ENCODE measurements around the gene NT5DC4. TPM values are rescaled to one million over a fixed set of nuclear protein-coding genes. Genes with fewer than 3 reads are reported as not detected.
"Not testable (repeated sequence)": the region's sequence is repeated elsewhere in the genome, so short reads cannot be mapped to it uniquely, and the experiment has no call there.

NT5DC4 gene
- total RNA-seq, 1 donor from 2014 or later: not detected

- Mint-ChIP-seq H3K36me3 (no peaks in the 10 kb centered on the region), H3K27me3 (peaks cover 21% of the 10 kb centered on the region), H3K4me3 (no peak overlapping the region), H3K4me1 (ENCODE audit: unreplicated experiment) (peaks cover 8% of the 10 kb centered on the region), H3K9me3 (no peaks in the 10 kb centered on the region), H3K27ac (no peak overlapping the region)
- no peak for TF ChIP-seq CTCF (conservative IDR thresholded peaks at IDR 0.05)
- DNase-seq (ENCODE audit: extremely low spot score, unreplicated experiment): peak; percentile 58
Observed at GRCh38 chr2:112713926-112714325, 6.9 kb upstream of the NT5DC4 start.

GRCh38 chr2:112714331-112714730, 6.5 kb upstream of the NT5DC4 start:
- no peaks in the 10 kb centered on the region for H3K36me3 Mint-ChIP-seq
- DNase-seq (ENCODE audit: extremely low spot score, unreplicated experiment): no peak
- no peak overlapping the region for H3K27ac Mint-ChIP-seq
- H3K27me3 Mint-ChIP-seq: peaks cover 22% of the 10 kb centered on the region
- H3K9me3 Mint-ChIP-seq: no peaks in the 10 kb centered on the region
- TF ChIP-seq CTCF (conservative IDR thresholded peaks at IDR 0.05): no peak
- H3K4me3 Mint-ChIP-seq: no peak overlapping the region
- peaks cover 8% of the 10 kb centered on the region for H3K4me1 Mint-ChIP-seq (ENCODE audit: unreplicated experiment)

- Mint-ChIP-seq H3K27me3 (peaks cover 22% of the 10 kb centered on the region), H3K36me3 (no peaks in the 10 kb centered on the region), H3K9me3 (no peaks in the 10 kb centered on the region), H3K4me3 (no peak overlapping the region), H3K27ac (no peak overlapping the region), H3K4me1 (ENCODE audit: unreplicated experiment) (peaks cover 8% of the 10 kb centered on the region)
- no peak for DNase-seq (ENCODE audit: extremely low spot score, unreplicated experiment)
- no peak for TF ChIP-seq CTCF (conservative IDR thresholded peaks at IDR 0.05)
Observed at GRCh38 chr2:112714836-112715631, 5.8 kb upstream of the NT5DC4 start.

- not testable (repeated sequence) for DNase-seq (ENCODE audit: extremely low spot score, unreplicated experiment); H3K27ac Mint-ChIP-seq; H3K4me3 Mint-ChIP-seq; H3K9me3 Mint-ChIP-seq; H3K4me1 Mint-ChIP-seq (ENCODE audit: unreplicated experiment); H3K36me3 Mint-ChIP-seq
- peaks cover 18% of the 10 kb centered on the region for H3K27me3 Mint-ChIP-seq
Observed at GRCh38 chr2:112716094-112716493, 4.7 kb upstream of the NT5DC4 start.

- peaks cover 18% of the 10 kb centered on the region for H3K27me3 Mint-ChIP-seq
- H3K4me3 Mint-ChIP-seq; H3K36me3 Mint-ChIP-seq; H3K9me3 Mint-ChIP-seq; H3K27ac Mint-ChIP-seq; H3K4me1 Mint-ChIP-seq (ENCODE audit: unreplicated experiment); DNase-seq (ENCODE audit: extremely low spot score, unreplicated experiment): not testable (repeated sequence)
Observed at GRCh38 chr2:112716826-112717352, 3.9 kb upstream of the NT5DC4 start.

GRCh38 chr2:112718863-112719370, 1.9 kb upstream of the NT5DC4 start:
- no peak overlapping the region for H3K27ac Mint-ChIP-seq
- no peak overlapping the region for H3K4me3 Mint-ChIP-seq
- H3K27me3 Mint-ChIP-seq: peaks cover 8% of the 10 kb centered on the region
- no peak for TF ChIP-seq CTCF (conservative IDR thresholded peaks at IDR 0.05)
- no peak for DNase-seq (ENCODE audit: extremely low spot score, unreplicated experiment)
- no peaks in the 10 kb centered on the region for H3K9me3 Mint-ChIP-seq
- H3K4me1 Mint-ChIP-seq (ENCODE audit: unreplicated experiment): no peaks in the 10 kb centered on the region
- H3K36me3 Mint-ChIP-seq: no peaks in the 10 kb centered on the region
